ENCODE results near the gene STX4. TPM values are rescaled to one million over a fixed set of nuclear protein-coding genes. Genes with fewer than 3 reads are reported as not detected.

The STX4 gene
- total and polyA plus RNA-seq, 4 donors = 11.4 to 22.1 (median 17.4) TPM

GRCh38 chr16:31043352-31043751 is 10.0 kb downstream of the STX4 start:
- DNase-seq (ENCODE audit: low spot score) = no peak
- Histone ChIP-seq H3K9ac (ENCODE audit: low read depth in 1 of 2, low read length in 2 of 2) (no peak overlapping the region), H3K9me3 (ENCODE audit: control insufficient read depth in 4 of 4, low read length in 3 of 4) (no peaks in the 10 kb centered on the region), H3K4me1 (ENCODE audit: control insufficient read depth in 4 of 4, insufficient read depth in 4 of 4, low read length in 3 of 4) (peaks cover 0 to 6% (median 0%) of the 10 kb centered on the region in 4 donors), H3K27ac (ENCODE audit: low read depth in 1 of 2, low read length in 2 of 2) (no peak overlapping the region), H3K4me3 (ENCODE audit: low read depth in 1 of 3, low read length in 3 of 3) (no peak overlapping the region), H3K27me3 (ENCODE audit: control insufficient read depth in 4 of 4, insufficient read depth in 4 of 4, low read length in 3 of 4) (no peaks in the 10 kb centered on the region), H3K36me3 (ENCODE audit: control insufficient read depth in 4 of 4, insufficient read depth in 3 of 4, low read depth in 1 of 4, low read length in 3 of 4) (peaks cover 17 to 39% (median 22%) of the 10 kb centered on the region in 4 donors)
- 96% methylated on average over 1 of the region's 1 CpG for WGBS
- no peak for TF ChIP-seq RXRA (IDR thresholded peaks at IDR 0.05)
- TF ChIP-seq REST (IDR thresholded peaks at IDR 0.05) = no peak
- no peak for TF ChIP-seq YY1 (IDR thresholded peaks at IDR 0.05)
- no peak for TF ChIP-seq HNF4G (IDR thresholded peaks at IDR 0.05)
- TF ChIP-seq NR2F2 (IDR thresholded peaks at IDR 0.05) = no peak
- TF ChIP-seq MAX (IDR thresholded peaks at IDR 0.05) = no peak
- no peak for TF ChIP-seq GABPA (IDR thresholded peaks at IDR 0.05 in 1 of 2, conservative IDR thresholded peaks at IDR 0.05 in 1 of 2)
- no peak for TF ChIP-seq FOXA1 (IDR thresholded peaks at IDR 0.05)
- TF ChIP-seq FOXA2 (IDR thresholded peaks at IDR 0.05) = no peak
- no peak for TF ChIP-seq EGR1 (IDR thresholded peaks at IDR 0.05; ENCODE audit: low read depth in 2 of 2)
- no peak for TF ChIP-seq TAF1 (conservative IDR thresholded peaks at IDR 0.05)
- no peak for TF ChIP-seq ATF3 (IDR thresholded peaks at IDR 0.05)

GRCh38 chr16:31043898-31044481 is 10.6 kb downstream of the STX4 start:
- DNase-seq (ENCODE audit: low spot score) = no peak

GRCh38 chr16:31050280-31051030 is 17.1 kb downstream of the STX4 start:
- DNase-seq (ENCODE audit: low spot score) = no peak
- Histone ChIP-seq H3K9ac (ENCODE audit: low read depth in 1 of 2, low read length in 2 of 2) (no peak overlapping the region), H3K27me3 (ENCODE audit: control insufficient read depth in 4 of 4, insufficient read depth in 4 of 4, low read length in 3 of 4) (no peaks in the 10 kb centered on the region), H3K27ac (ENCODE audit: low read depth in 1 of 2, low read length in 2 of 2) (no peak overlapping the region), H3K4me3 (ENCODE audit: low read depth in 1 of 3, low read length in 3 of 3) (no peak overlapping the region), H3K4me1 (ENCODE audit: control insufficient read depth in 4 of 4, insufficient read depth in 4 of 4, low read length in 3 of 4) (no peaks in the 10 kb centered on the region), H3K36me3 (ENCODE audit: control insufficient read depth in 4 of 4, insufficient read depth in 3 of 4, low read depth in 1 of 4, low read length in 3 of 4) (no peaks in the 10 kb centered on the region), H3K9me3 (ENCODE audit: control insufficient read depth in 4 of 4, low read length in 3 of 4) (no peaks in the 10 kb centered on the region)
- WGBS = 68% methylated on average over 10 of the region's 10 CpGs
- no peak for TF ChIP-seq EGR1 (IDR thresholded peaks at IDR 0.05; ENCODE audit: low read depth in 2 of 2)
- no peak for TF ChIP-seq CTCF (IDR thresholded peaks at IDR 0.05; ENCODE audit: low read depth, low read length, missing input control)
- no peak for TF ChIP-seq NR2F2 (IDR thresholded peaks at IDR 0.05)
- TF ChIP-seq FOXA2 (IDR thresholded peaks at IDR 0.05) = no peak
- no peak for TF ChIP-seq HNF4A (conservative IDR thresholded peaks at IDR 0.05)
- TF ChIP-seq REST (IDR thresholded peaks at IDR 0.05) = no peak
- TF ChIP-seq MAX (IDR thresholded peaks at IDR 0.05) = no peak
- no peak for TF ChIP-seq TAF1 (conservative IDR thresholded peaks at IDR 0.05)
- TF ChIP-seq YY1 (IDR thresholded peaks at IDR 0.05) = no peak

More at GRCh38 chr16:31043898-31044481, 10.6 kb downstream of the STX4 start:
- WGBS = 78% methylated on average over 4 of the region's 4 CpGs
- Histone ChIP-seq H3K9me3 (ENCODE audit: control insufficient read depth in 4 of 4, low read length in 3 of 4) (no peaks in the 10 kb centered on the region), H3K4me1 (ENCODE audit: control insufficient read depth in 4 of 4, insufficient read depth in 4 of 4, low read length in 3 of 4) (peaks cover 0 to 6% (median 0%) of the 10 kb centered on the region in 4 donors), H3K27ac (ENCODE audit: low read depth in 1 of 2, low read length in 2 of 2) (no peak overlapping the region), H3K27me3 (ENCODE audit: control insufficient read depth in 4 of 4, insufficient read depth in 4 of 4, low read length in 3 of 4) (no peaks in the 10 kb centered on the region), H3K4me3 (ENCODE audit: low read depth in 1 of 3, low read length in 3 of 3) (no peak overlapping the region), H3K36me3 (ENCODE audit: control insufficient read depth in 4 of 4, insufficient read depth in 3 of 4, low read depth in 1 of 4, low read length in 3 of 4) (peaks cover 11 to 33% (median 17%) of the 10 kb centered on the region in 4 donors), H3K9ac (ENCODE audit: low read depth in 1 of 2, low read length in 2 of 2) (no peak overlapping the region)
- TF ChIP-seq SP1 (IDR thresholded peaks at IDR 0.05) = no peak
- TF ChIP-seq HNF4A (conservative IDR thresholded peaks at IDR 0.05) = peak; percentile 48 to 68

All from liver (tissue), 9 donors.